H9 (cell line): ENCODE results near the gene GLYATL1. TPM values are rescaled to one million over a fixed set of nuclear protein-coding genes. Genes with fewer than 3 reads are reported as not detected.

Experiments
- DNase-seq: peaks from one replicate; pipeline ENCODE4 v3.0.0-alpha.2; 2017
- H2AFZ ChIP-seq: one replicate; pipeline ENCODE4 v1.6.1; 2013; ENCODE audit warnings: mild to moderate bottlenecking, low read length, control low read depth, moderate library complexity
- H2AK5ac ChIP-seq: 2 replicates; pipeline ENCODE4 v1.6.1; 2013; ENCODE audit warnings: low read length, control low read depth, mixed read lengths; ENCODE audit not compliant: insufficient read length
- H2BK120ac ChIP-seq: one replicate; pipeline ENCODE4 v1.6.1; 2013; ENCODE audit warnings: low read depth, mild to moderate bottlenecking, low read length, control low read depth, inconsistent platforms; ENCODE audit not compliant: poor library complexity, severe bottlenecking
- H2BK12ac ChIP-seq: 2 replicates; pipeline ENCODE4 v1.6.1; 2013; ENCODE audit warnings: low read length, control low read depth, mixed read lengths, low read depth; ENCODE audit not compliant: insufficient read length
- H2BK15ac ChIP-seq: 2 replicates; pipeline ENCODE4 v1.6.1; 2013; ENCODE audit warnings: low read depth, low read length, control low read depth
- H2BK20ac ChIP-seq: one replicate; pipeline ENCODE4 v1.6.1; 2013; ENCODE audit warnings: low read depth, mild to moderate bottlenecking, low read length, control low read depth, inconsistent platforms; ENCODE audit not compliant: poor library complexity, severe bottlenecking
- H2BK5ac ChIP-seq: 2 replicates; pipeline ENCODE4 v1.6.1; 2013; ENCODE audit warnings: low read length, control low read depth, mixed read lengths; ENCODE audit not compliant: insufficient read length
- H3K14ac ChIP-seq: 2 replicates; pipeline ENCODE4 v1.6.1; 2013; ENCODE audit warnings: low read length, control low read depth; ENCODE audit not compliant: insufficient read depth
- H3K18ac ChIP-seq: 2 replicates; pipeline ENCODE4 v1.6.1; 2013; ENCODE audit warnings: low read depth, mild to moderate bottlenecking, mixed read lengths, low read length, control low read depth; ENCODE audit not compliant: insufficient read length
- H3K23ac ChIP-seq: 2 replicates; pipeline ENCODE4 v1.6.1; 2013; ENCODE audit warnings: low read length, control low read depth, mixed read lengths, low read depth; ENCODE audit not compliant: insufficient read length
- H3K23me2 ChIP-seq: 2 replicates; pipeline ENCODE4 v1.6.1; 2013; ENCODE audit warnings: low read depth, mild to moderate bottlenecking, mixed read lengths, low read length, control low read depth; ENCODE audit not compliant: insufficient read length, poor library complexity, severe bottlenecking
- H3K27ac ChIP-seq: 2 replicates; pipeline ENCODE4 v1.5.1; 2013; ENCODE audit warnings: low read length, control low read depth, mixed read lengths, low read depth; ENCODE audit not compliant: insufficient read length
- H3K27me3 ChIP-seq: 2 replicates; pipeline ENCODE4 v1.6.1; 2013; ENCODE audit warnings: low read length, control low read depth, inconsistent platforms; ENCODE audit not compliant: insufficient read depth
- H3K4ac ChIP-seq: 2 replicates; pipeline ENCODE4 v1.6.1; 2013; ENCODE audit warnings: low read depth, mild to moderate bottlenecking, control low read depth, inconsistent platforms, low read length, moderate library complexity
- H3K4me1 ChIP-seq: 2 replicates; pipeline ENCODE4 v1.6.1; 2013; ENCODE audit warnings: low read length, control low read depth, inconsistent platforms; ENCODE audit not compliant: insufficient read depth
- H3K4me2 ChIP-seq: 2 replicates; pipeline ENCODE4 v1.6.1; 2013; ENCODE audit warnings: low read length, control low read depth, mixed read lengths; ENCODE audit not compliant: insufficient read length, insufficient read depth
- H3K56ac ChIP-seq: 2 replicates; pipeline ENCODE4 v1.6.1; 2013; ENCODE audit warnings: low read depth, mild to moderate bottlenecking, mixed read lengths, low read length, control low read depth; ENCODE audit not compliant: insufficient read length
- H3K79me1 ChIP-seq: 2 replicates; pipeline ENCODE4 v1.6.1; 2013; ENCODE audit warnings: low read depth, mild to moderate bottlenecking, moderate library complexity, low read length, control low read depth, inconsistent platforms; ENCODE audit not compliant: insufficient read depth, poor library complexity, severe bottlenecking
- H3K79me2 ChIP-seq: 2 replicates; pipeline ENCODE4 v1.6.1; 2013; ENCODE audit warnings: low read length, control low read depth, inconsistent platforms; ENCODE audit not compliant: insufficient read depth
- H3K9ac ChIP-seq: 2 replicates; pipeline ENCODE4 v1.6.1; 2013; ENCODE audit warnings: low read length, control low read depth, mixed read lengths; ENCODE audit not compliant: insufficient read length; ENCODE audit errors: extremely low read depth
- H3K9me3 ChIP-seq: one replicate; pipeline ENCODE4 v1.6.1; 2013; ENCODE audit warnings: low read depth, low read length, inconsistent platforms; ENCODE audit not compliant: control insufficient read depth
- H3T11ph ChIP-seq: one replicate; pipeline ENCODE4 v1.6.1; 2013; ENCODE audit warnings: mild to moderate bottlenecking, low read length, control low read depth, inconsistent platforms
- H4K20me1 ChIP-seq: one replicate; pipeline ENCODE4 v1.6.1; 2013; ENCODE audit not compliant: control insufficient read depth, insufficient read length, insufficient read depth
- H4K5ac ChIP-seq: 2 replicates; pipeline ENCODE4 v1.6.1; 2013; ENCODE audit warnings: low read depth, mild to moderate bottlenecking, mixed read lengths, low read length, control low read depth; ENCODE audit not compliant: insufficient read length
- H4K8ac ChIP-seq: replicated peaks from 2 replicates; pipeline ENCODE4 v1.6.1; 2013; ENCODE audit warnings: low read length, control low read depth, mixed read lengths, low read depth; ENCODE audit not compliant: insufficient read length
- H4K91ac ChIP-seq: 2 replicates; pipeline ENCODE4 v1.6.1; 2013; ENCODE audit warnings: low read depth, mild to moderate bottlenecking, moderate library complexity, mixed read lengths, low read length, control low read depth; ENCODE audit not compliant: insufficient read length
- H3K27ac Mint-ChIP-seq, 3 experiments: 2 replicates in 2 of 3; 3 replicates in 1 of 3; pipeline ENCODE4 v1.8.0; 2020 to 2021; ENCODE audit warnings: mixed read lengths in 3 of 3, mild to moderate bottlenecking in 1 of 3, moderate library complexity in 1 of 3
- H3K27me3 Mint-ChIP-seq: 2 replicates; pipeline ENCODE4 v1.8.0; 2021; ENCODE audit warnings: low read depth, mild to moderate bottlenecking, moderate library complexity, mixed read lengths
- H3K36me3 Mint-ChIP-seq, 3 experiments: 2 replicates in 2 of 3; 3 replicates in 1 of 3; pipeline ENCODE4 v1.8.0; 2020 to 2021; ENCODE audit warnings: low read depth in 3 of 3, mixed read lengths in 3 of 3; ENCODE audit not compliant: insufficient read depth in 1 of 3
- H3K4me1 Mint-ChIP-seq, 2 experiments: 2 replicates each; pipeline ENCODE4 v1.8.0; 2020; ENCODE audit warnings: mixed read lengths in 2 of 2
- H3K4me3 Mint-ChIP-seq, 2 experiments: 2 replicates in 1 of 2; 3 replicates in 1 of 2; pipeline ENCODE4 v1.8.0; 2020 to 2021; ENCODE audit warnings: mild to moderate bottlenecking in 2 of 2, mixed read lengths in 2 of 2, moderate library complexity in 1 of 2
- H3K9me3 Mint-ChIP-seq, 2 experiments: 2 replicates in 1 of 2; 3 replicates in 1 of 2; pipeline ENCODE4 v1.8.0; 2020; ENCODE audit warnings: mild to moderate bottlenecking in 2 of 2, mixed read lengths in 2 of 2, moderate library complexity in 1 of 2
- CTCF ChIP-seq: fragments of 200-600 bp; sonication (generic); conservative IDR thresholded peaks from 3 replicates; pipeline ENCODE4 v1.8.0; 2021; ENCODE audit warnings: antibody characterized with exemption, mild to moderate bottlenecking
- WGBS: extraction: QIAGEN DNeasy Blood & Tissue Kit; methylation state at CpG from one replicate; pipeline ENCODE4 v1.1.7; 2013; ENCODE audit warnings: missing lambda C conversion rate, low lambda C conversion rate, mixed read lengths; ENCODE audit not compliant: insufficient read length; ENCODE audit errors: extremely low coverage; 5-methylcytosine and 5-hydroxymethylcytosine counted together
- total RNA-seq: library from RNA; stranded (reverse); gene quantifications from 2 replicates; pipeline ENCODE4 v1.2.1, GENCODE V29; 2021

Gene GLYATL1
- total RNA-seq, 1 experiment from 2014 or later, result 2.8 TPM

GRCh38 chr11:58919561-58919960 lies 19.7 kb upstream of the GLYATL1 start:
- no peak overlapping the region for H3K18ac ChIP-seq
- no peak overlapping the region for H2BK5ac ChIP-seq
- H4K5ac ChIP-seq, result no peak overlapping the region
- no peaks in the 10 kb centered on the region for H4K20me1 ChIP-seq
- H3K27ac ChIP-seq, result no peak overlapping the region
- H3K27me3 ChIP-seq, result no peaks in the 10 kb centered on the region
- no CpG with 5 or more reads among the region's 6 CpGs for WGBS
- Mint-ChIP-seq H3K36me3 (peaks cover 2 to 6% (median 6%) of the 10 kb centered on the region in 3 experiments; a peak in 5 of 7 replicates), H3K27ac (no peak overlapping the region), H3K4me3 (no peak overlapping the region), H3K27me3 (peaks cover 11% of the 10 kb centered on the region), H3K4me1 (peaks cover 17 to 23% of the 10 kb centered on the region in 2 experiments), H3K9me3 (peaks cover 22 to 27% of the 10 kb centered on the region in 2 experiments)
- TF ChIP-seq CTCF, result no peak
- H4K8ac ChIP-seq, result no peak overlapping the region
- H3K4me2 ChIP-seq, result no peak overlapping the region
- no peak overlapping the region for H3K9ac ChIP-seq
- H3T11ph ChIP-seq, result no peak overlapping the region
- no peak overlapping the region for H3K23ac ChIP-seq
- no peak overlapping the region for H3K14ac ChIP-seq
- H3K23me2 ChIP-seq, result no peaks in the 10 kb centered on the region
- no peak overlapping the region for H2AFZ ChIP-seq
- no peaks in the 10 kb centered on the region for H3K79me2 ChIP-seq
- DNase-seq, result no peak
- H4K91ac ChIP-seq, result no peak overlapping the region
- no peak overlapping the region for H2BK15ac ChIP-seq
- H3K4ac ChIP-seq, result no peak overlapping the region
- H2AK5ac ChIP-seq, result no peak overlapping the region
- H2BK120ac ChIP-seq, result no peak overlapping the region
- peaks cover 8% of the 10 kb centered on the region for H3K9me3 ChIP-seq
- H3K56ac ChIP-seq, result no peak overlapping the region
- no peaks in the 10 kb centered on the region for H3K79me1 ChIP-seq
- no peak overlapping the region for H2BK12ac ChIP-seq
- H2BK20ac ChIP-seq, result no peak overlapping the region
- no peaks in the 10 kb centered on the region for H3K4me1 ChIP-seq
